ENCODE results near the gene PML.

The PML gene

GRCh38 chr15:74053941-74054529 lies 59.5 kb downstream of the PML start (continued):
- TF ChIP-seq, protein P1, sequence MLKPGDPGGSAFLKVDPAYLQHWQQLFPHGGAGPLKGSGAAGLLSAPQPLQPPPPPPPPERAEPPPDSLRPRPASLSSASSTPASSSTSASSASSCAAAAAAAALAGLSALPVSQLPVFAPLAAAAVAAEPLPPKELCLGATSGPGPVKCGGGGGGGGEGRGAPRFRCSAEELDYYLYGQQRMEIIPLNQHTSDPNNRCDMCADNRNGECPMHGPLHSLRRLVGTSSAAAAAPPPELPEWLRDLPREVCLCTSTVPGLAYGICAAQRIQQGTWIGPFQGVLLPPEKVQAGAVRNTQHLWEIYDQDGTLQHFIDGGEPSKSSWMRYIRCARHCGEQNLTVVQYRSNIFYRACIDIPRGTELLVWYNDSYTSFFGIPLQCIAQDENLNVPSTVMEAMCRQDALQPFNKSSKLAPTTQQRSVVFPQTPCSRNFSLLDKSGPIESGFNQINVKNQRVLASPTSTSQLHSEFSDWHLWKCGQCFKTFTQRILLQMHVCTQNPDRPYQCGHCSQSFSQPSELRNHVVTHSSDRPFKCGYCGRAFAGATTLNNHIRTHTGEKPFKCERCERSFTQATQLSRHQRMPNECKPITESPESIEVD (tag by site-specific recombination; IDR thresholded peaks at IDR 0.05): no peak
- TF ChIP-seq KLF7 (tag by site-specific recombination; IDR thresholded peaks at IDR 0.05; ENCODE audit: borderline replicate concordance): peak; percentile 88; the same call in 1 of the 2 replicates
- no peak for TF ChIP-seq ZNF585B (tag by site-specific recombination; IDR thresholded peaks at IDR 0.05)
- TF ChIP-seq ZNF416 (tag by site-specific recombination; IDR thresholded peaks at IDR 0.05): no peak
- TF ChIP-seq ZNF112 (tag by site-specific recombination; IDR thresholded peaks at IDR 0.05): no peak
- TF ChIP-seq, protein P2, sequence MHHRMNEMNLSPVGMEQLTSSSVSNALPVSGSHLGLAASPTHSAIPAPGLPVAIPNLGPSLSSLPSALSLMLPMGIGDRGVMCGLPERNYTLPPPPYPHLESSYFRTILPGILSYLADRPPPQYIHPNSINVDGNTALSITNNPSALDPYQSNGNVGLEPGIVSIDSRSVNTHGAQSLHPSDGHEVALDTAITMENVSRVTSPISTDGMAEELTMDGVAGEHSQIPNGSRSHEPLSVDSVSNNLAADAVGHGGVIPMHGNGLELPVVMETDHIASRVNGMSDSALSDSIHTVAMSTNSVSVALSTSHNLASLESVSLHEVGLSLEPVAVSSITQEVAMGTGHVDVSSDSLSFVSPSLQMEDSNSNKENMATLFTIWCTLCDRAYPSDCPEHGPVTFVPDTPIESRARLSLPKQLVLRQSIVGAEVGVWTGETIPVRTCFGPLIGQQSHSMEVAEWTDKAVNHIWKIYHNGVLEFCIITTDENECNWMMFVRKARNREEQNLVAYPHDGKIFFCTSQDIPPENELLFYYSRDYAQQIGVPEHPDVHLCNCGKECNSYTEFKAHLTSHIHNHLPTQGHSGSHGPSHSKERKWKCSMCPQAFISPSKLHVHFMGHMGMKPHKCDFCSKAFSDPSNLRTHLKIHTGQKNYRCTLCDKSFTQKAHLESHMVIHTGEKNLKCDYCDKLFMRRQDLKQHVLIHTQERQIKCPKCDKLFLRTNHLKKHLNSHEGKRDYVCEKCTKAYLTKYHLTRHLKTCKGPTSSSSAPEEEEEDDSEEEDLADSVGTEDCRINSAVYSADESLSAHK (tag by site-specific recombination; IDR thresholded peaks at IDR 0.05): no peak
- no peak for TF ChIP-seq IKZF3 (tag by site-specific recombination; IDR thresholded peaks at IDR 0.05)
- TF ChIP-seq, protein P3, sequence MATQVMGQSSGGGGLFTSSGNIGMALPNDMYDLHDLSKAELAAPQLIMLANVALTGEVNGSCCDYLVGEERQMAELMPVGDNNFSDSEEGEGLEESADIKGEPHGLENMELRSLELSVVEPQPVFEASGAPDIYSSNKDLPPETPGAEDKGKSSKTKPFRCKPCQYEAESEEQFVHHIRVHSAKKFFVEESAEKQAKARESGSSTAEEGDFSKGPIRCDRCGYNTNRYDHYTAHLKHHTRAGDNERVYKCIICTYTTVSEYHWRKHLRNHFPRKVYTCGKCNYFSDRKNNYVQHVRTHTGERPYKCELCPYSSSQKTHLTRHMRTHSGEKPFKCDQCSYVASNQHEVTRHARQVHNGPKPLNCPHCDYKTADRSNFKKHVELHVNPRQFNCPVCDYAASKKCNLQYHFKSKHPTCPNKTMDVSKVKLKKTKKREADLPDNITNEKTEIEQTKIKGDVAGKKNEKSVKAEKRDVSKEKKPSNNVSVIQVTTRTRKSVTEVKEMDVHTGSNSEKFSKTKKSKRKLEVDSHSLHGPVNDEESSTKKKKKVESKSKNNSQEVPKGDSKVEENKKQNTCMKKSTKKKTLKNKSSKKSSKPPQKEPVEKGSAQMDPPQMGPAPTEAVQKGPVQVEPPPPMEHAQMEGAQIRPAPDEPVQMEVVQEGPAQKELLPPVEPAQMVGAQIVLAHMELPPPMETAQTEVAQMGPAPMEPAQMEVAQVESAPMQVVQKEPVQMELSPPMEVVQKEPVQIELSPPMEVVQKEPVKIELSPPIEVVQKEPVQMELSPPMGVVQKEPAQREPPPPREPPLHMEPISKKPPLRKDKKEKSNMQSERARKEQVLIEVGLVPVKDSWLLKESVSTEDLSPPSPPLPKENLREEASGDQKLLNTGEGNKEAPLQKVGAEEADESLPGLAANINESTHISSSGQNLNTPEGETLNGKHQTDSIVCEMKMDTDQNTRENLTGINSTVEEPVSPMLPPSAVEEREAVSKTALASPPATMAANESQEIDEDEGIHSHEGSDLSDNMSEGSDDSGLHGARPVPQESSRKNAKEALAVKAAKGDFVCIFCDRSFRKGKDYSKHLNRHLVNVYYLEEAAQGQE (tag by site-specific recombination; IDR thresholded peaks at IDR 0.05): no peak
- TF ChIP-seq, protein P4, sequence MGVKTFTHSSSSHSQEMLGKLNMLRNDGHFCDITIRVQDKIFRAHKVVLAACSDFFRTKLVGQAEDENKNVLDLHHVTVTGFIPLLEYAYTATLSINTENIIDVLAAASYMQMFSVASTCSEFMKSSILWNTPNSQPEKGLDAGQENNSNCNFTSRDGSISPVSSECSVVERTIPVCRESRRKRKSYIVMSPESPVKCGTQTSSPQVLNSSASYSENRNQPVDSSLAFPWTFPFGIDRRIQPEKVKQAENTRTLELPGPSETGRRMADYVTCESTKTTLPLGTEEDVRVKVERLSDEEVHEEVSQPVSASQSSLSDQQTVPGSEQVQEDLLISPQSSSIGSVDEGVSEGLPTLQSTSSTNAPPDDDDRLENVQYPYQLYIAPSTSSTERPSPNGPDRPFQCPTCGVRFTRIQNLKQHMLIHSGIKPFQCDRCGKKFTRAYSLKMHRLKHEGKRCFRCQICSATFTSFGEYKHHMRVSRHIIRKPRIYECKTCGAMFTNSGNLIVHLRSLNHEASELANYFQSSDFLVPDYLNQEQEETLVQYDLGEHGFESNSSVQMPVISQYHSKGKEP (tag by site-specific recombination; IDR thresholded peaks at IDR 0.05): no peak
- TF ChIP-seq KLF8 (tag by site-specific recombination; IDR thresholded peaks at IDR 0.05): 0 out of 2 replicates have a peak, but pooled peaks have one; percentile 37
- no peak for TF ChIP-seq ZNF785 (tag by site-specific recombination; IDR thresholded peaks at IDR 0.05)
- no peak for TF ChIP-seq ZNF26 (tag by site-specific recombination; IDR thresholded peaks at IDR 0.05)
- TF ChIP-seq, protein P5, sequence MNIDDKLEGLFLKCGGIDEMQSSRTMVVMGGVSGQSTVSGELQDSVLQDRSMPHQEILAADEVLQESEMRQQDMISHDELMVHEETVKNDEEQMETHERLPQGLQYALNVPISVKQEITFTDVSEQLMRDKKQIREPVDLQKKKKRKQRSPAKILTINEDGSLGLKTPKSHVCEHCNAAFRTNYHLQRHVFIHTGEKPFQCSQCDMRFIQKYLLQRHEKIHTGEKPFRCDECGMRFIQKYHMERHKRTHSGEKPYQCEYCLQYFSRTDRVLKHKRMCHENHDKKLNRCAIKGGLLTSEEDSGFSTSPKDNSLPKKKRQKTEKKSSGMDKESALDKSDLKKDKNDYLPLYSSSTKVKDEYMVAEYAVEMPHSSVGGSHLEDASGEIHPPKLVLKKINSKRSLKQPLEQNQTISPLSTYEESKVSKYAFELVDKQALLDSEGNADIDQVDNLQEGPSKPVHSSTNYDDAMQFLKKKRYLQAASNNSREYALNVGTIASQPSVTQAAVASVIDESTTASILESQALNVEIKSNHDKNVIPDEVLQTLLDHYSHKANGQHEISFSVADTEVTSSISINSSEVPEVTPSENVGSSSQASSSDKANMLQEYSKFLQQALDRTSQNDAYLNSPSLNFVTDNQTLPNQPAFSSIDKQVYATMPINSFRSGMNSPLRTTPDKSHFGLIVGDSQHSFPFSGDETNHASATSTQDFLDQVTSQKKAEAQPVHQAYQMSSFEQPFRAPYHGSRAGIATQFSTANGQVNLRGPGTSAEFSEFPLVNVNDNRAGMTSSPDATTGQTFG (tag by site-specific recombination; IDR thresholded peaks at IDR 0.05; ENCODE audit: borderline replicate concordance): no peak
- TF ChIP-seq SP7 (tag by site-specific recombination; IDR thresholded peaks at IDR 0.05): peak; percentile 42; the same call in 1 of the 2 replicates
